NCI-H2171 treated with DMSO at 0.1 percent for 48 hours (cell line): Measurements from ENCODE around the gene LIX1L.

Experiments
- DNase-seq: peaks from one replicate; lab custom pipeline; 2025; lab: John Stamatoyannopoulos, UW

Gene LIX1L

DNA sequence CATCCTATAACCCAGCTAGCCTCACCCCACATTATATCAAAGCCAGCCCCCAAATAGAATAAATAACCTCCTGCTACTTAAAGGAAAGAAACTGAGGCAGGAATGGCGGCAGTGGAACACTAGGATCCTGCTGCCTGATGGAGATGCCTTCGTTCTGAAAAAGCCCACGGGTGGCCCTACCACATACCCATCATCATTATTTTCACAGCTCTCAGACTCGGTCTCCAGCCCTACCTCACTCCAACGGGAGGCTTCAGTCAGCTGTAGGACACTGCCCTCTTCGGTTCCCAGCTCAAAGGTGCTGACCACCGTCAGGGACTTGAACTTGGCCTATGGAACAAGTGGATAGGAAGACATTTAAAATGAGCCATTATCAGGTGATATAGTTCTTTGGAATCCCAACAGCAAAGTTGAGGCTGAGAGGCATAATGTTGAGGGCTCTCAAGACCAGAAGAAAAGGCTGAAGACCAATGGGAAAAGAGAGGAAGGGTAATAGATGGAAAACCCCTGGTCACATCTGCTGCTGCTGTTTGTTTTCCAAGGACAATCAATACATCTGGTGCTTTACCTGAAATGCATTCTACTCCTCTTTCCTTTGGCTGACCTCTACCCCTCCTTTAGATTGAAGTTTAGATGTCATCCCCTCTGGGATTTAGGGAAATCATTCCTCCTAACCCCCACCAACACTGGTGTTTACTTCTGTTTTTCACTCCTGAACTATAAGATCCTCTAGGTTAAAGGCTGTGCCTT, 64.3 kb downstream of the LIX1L start:
- no peak for DNase-seq

DNA sequence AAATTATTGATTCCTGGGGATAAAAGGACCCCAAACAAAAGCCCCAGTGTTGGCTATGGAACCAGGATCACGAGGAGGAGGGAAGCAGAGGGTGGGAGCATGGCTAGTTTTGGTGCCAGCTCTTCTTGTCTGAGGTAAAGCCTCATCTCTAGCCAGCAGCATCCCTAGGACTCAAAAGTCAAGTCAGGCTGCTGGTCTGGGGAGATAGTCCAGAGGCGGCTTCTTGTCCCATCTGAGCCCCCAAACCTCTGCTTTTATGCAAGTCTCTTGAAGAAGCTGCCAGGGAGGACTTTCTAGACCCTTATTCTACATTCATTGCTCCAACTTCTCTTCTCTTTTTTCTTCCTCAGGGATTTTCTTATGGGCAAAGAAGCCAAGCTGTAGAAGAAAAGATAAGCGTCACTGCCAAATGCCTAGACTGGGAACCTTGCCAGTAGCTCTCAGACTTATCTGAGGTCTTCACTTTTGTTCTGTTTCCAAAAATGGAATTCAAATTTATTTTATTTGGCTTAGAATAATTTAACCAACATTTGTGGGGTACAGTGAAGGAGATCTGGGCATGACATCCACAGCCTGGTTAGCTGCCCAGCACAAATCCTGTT, 65.2 kb downstream of the LIX1L start:
- DNase-seq: no peak

- DNase-seq: peak; percentile 98
Observed at GRCh38 chr1:145891587-145892485, 66.0 kb downstream of the LIX1L start.

GRCh38 chr1:145891143-145891542, 66.7 kb downstream of the LIX1L start:
- no peak for DNase-seq

DNA sequence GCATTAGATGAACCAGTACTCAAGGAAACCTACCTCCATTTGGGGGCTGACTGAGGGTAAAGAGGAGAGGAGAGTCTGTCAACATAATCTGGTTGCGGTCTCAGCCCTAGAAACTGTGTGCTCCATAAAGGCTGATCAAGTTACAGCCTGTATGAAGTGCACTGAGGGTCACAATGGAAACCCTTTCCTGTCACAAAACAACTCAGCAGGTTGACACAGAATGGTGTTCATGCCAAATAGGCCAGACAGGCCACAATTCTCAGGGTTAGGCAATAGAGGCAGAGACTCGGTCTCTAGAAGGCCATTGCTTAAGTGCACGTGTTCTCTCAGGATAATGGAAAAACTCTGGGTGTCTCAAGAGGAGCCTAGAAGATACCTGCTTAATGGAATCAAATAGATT, 68.1 kb downstream of the LIX1L start:
- DNase-seq: no peak

GRCh38 chr1:145887631-145888030, 70.2 kb downstream of the LIX1L start:
- no peak for DNase-seq

GRCh38 chr1:145886816-145887215, 71.0 kb downstream of the LIX1L start:
- no peak for DNase-seq

- no peak for DNase-seq
Observed at GRCh38 chr1:145886390-145886789, 71.4 kb downstream of the LIX1L start.

DNA sequence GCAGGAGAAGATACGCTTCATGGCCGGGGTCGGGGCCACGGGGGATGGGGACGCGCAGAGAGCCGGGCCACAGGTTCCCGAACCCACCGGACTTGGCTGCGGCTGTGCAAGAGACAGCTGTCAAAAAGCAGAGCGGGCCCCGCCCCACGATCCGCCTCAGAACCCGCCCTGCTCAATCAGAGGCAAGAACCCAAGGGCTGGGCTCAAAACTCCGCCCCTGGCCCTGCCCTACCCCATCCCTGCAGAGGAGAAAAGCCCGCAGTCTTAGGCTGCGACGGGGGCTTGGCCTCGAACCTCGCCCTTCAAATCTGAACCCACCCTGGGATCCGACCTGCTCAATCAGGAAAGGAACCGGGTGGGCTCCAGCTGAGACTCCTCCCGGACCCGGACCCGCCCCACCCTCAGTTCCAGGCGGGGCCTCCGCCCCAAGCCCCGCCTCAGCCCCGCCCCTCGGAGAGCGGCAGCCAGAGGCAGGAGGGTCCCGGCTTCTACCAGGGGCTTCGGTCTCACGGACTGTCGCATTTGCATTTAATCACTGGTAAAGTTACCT, 72.0 kb downstream of the LIX1L start, which contains the start of gene ANKRD35:
Gene ANKRD35, minus strand, starts transcription at position 129 of the 550 bp plus-strand sequence. Its CDS starts 108 bp downstream, at position 21.
- peak; percentile 59 for DNase-seq

- DNase-seq: no peak
Observed at GRCh38 chr1:145884675-145885074, 73.1 kb downstream of the LIX1L start.
